GM21529 (cell line): Measurements from ENCODE around the gene DBNDD2.

Source experiments
- ATAC-seq: cut with Tn5 transposase; IDR thresholded peaks from one replicate; pipeline ENCODE4 v1.9.1; 2021; ENCODE audit not compliant: unreplicated experiment

DBNDD2 gene

DNA sequence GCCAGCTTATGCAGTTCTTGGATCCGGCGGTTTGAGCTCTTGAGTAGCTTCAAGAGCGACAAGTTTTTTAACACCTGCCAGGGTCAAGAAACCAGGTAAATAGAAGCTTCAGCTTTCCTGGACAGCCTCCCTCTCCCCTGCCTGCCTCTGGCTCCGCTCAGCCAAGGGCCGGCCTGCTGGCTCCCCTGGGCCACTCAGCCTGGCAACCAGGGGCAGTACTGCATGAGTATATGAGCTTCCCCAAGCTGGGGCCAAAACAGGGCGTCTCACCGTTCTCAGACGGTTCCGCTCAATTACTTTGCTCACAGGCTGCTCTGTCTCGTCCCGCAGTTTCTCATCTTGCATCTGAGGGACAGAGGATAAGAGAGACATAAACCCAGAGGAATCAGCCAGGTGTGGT, 30.8 kb upstream of the DBNDD2 start:
- no peak for ATAC-seq

DNA sequence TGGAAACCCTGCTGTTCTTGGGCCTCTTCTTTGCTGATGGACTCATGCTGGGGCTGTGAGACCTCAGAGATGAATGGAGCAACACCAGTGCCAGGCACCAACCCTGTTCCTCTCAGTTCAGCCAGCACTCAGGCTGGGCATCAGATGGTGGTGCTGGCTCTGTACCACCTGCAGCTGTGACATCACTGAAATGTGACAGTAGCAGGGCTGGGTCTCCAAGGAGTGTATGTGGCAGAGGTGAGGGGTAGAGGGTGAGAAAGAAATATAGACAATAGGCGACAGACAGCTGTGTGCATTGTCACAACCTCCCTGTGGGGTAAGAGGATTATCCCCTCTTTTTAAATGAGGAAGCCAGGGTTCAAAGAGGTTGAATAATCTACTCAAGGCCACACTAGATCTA, 29.9 kb upstream of the DBNDD2 start, which contains the start of gene TP53TG5:
TP53TG5 (minus strand) TSS at position 135 of the 400 bp plus-strand sequence; CDS start at position 46, 89 bp downstream.
- ATAC-seq: no peak

DNA sequence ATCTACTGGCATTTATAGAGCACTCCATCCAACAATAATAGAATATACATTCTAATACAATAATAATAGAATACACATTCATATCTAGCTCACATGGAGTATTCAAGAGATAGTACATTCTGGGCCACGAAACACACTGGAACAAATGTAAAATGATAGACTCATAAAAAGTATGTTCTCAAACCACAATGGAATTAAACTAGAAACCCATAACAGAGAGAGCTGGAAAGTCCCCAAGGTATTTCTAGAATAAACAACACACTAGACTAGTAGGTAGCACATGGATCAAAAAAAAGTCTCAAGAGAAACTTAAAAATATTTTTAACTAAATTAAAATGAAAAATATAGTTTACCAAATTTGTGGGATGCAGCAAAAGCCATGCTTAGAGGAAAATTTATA, 20.8 kb upstream of the DBNDD2 start:
- no peak for ATAC-seq

DNA sequence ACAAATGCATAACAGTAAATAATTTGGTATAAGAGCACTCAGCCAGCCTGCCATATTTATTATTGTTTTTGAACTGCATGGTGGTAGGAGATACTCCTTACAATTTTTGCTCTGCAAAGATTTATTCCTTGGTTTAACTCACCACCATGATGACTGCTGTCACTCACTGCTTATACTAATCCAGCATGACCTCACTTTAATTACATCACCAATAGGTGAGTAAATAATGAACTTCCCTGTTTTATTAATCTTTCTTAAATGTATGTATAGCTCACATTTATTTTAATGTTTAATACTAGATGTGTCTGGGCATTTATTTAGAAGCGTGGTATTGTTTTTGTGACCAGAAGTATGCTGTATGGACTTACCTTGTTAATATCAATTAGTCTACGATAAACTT, 17.2 kb upstream of the DBNDD2 start:
- ATAC-seq: no peak

DNA sequence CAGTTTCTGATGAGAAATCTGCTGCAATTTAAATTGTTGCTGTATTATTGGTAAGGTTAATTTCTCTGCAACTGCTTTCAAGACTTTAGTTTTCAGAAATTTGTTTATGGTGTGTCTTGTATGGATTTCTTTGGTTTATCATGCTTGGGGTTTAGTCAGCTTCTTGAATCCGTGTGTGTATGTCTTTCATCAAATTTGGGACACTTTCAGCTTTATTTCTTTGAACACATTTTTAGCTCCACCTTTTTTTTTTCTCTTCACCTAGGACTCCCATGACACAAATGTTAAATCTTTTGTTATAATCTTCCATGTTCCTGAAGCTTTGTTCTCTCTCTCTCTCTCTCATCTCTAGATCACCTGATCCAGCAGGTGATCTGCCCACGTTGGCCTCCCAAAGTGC, 16.5 kb upstream of the DBNDD2 start:
- no peak for ATAC-seq

DNA sequence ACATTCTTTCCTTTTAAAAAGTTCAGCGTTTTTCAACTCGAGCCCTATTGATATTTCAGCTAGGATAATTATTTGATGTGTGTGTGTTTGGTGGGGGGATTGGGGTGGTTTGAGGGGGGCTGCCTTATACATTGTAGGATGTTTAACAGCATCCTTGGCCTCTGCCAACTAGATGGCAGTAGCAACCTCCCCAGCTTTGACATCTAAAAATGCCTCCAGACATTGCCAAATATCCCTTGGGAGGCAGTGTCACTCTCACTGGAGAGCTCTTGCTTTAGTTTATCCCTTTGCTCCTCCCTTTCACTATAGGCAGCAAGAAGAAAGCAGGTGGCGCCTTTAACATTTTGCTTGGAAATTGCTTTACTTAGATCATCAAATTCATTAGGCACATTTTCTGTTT, 15.4 kb upstream of the DBNDD2 start:
- no peak for ATAC-seq

DNA sequence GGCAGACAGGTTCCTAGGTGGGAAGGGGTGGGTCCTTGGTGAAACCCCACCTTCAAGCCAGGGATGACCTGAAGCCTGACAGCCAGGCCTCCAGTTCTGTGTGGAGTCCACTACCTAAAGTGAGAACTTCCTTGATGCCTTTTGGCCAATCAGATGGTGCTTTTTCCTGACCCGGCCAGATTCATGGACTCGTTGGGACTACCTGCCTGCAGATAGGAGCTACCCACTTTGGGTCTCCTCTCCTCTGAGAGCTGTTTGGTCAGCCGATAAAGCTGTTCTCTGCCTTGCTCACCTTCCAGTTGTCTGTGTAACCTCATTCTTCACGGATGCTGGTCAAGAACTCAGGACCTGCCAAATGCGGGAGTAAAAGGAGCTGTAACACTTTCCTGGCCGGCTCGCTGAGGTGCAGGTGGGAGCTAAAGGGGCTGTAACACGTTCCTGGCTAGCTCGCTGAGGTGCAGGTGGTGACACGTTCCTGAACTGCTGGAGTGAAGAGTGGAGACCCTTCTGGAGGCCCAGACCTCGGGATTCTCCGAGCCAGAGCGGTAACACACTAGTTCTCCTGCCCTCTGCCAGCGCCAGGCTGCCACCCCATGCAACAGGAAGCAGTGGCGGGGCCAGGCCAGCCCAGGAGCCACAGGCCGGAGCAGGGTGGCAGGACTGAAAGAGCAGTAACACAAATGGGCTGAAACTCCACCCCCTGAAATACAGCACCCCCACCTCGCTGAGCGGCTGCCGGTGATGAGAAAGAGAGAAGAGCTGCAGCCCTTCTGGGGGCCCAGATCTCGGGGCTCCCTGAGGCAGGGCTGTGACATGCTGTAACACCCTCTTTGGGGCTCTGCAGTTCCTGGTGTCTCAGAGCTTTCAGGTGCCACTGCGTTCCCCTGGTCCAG, 13.6 kb upstream of the DBNDD2 start:
- ATAC-seq: no peak

DNA sequence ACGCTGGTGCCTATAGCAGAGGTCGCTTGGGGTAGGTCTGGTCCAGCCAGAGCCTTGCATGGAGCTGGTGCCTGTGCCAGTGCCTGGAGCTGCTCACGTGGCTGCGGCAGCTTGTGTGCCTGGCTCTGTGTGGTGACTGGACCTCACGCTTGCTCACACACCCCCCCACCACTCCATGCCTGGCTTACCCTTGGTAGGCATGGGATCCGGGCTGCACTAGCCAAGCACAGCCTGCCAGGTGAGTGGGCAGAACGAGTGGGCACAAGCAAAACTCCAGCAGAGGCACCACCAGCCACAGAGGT, 13.0 kb upstream of the DBNDD2 start:
- no peak for ATAC-seq

DNA sequence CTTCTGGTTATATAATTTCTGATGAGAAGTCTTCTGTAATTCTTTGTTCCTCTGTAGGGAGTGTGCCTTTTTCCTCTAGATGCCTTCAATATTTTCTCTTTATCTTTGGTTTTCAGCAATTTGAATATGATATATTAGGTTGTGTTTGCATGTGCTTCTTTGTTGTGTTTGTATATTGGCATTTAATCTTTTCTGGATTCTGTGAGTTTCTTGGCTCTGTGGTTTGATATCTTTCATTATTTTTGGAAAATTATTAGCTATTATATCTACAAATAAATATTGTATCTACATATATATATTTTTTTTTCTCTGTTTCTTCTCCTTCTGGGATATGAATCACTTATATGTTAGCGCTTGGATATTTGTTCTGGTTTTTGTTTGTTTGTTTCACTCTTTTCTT, 9.1 kb upstream of the DBNDD2 start:
- no peak for ATAC-seq

DNA sequence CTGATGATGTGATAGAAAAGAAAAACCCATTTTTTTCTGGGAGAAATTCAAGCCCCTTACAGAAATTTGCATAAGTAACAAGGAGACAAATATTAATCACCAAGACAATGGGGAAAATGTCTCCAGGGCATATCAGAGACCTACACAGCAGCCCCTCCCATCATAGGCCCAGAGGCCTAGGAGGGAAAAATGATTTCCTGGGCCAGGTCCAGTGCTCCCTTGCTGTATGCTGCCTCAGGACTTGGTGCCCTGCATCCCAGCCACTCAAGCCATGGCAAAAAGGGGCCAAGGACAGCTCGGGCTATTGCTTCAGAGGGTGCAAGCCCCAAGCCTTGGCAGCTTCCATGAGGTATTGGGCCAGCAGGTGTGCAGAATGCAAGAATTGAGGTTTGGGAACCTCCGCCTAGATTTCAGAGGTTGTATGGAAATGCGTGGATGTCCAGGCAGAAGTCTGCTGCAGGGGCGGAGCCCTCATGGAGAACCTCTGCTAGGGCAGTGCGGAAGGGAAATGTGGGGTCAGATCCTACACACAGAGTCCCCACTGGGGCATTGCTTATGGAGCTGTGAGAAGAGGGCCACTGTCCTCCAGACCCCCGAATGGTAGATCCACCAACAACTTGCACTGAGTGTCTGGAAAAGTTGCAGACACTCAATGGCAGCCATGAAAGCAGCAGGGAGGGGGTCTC, 7.6 kb upstream of the DBNDD2 start:
- no peak for ATAC-seq

DNA sequence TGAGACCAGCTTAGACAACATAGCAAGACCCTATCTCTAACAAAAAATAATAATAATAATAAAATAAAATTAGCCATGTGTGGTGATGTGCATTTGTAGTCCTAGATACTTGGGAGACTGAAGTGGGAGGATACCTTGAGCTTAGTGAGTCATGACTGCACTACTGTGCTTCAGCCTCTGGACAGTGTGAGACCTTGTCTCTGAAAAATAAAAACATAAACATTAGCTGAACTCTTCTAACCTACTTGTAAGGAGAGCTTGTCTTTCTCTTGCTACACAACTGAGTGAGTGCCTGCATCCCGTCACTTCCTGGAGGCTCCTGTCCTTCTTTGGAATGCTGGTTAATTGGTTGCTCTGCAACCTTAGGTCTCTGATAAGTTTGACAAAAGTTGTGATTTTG, 5.1 kb upstream of the DBNDD2 start:
- no peak for ATAC-seq

DNA sequence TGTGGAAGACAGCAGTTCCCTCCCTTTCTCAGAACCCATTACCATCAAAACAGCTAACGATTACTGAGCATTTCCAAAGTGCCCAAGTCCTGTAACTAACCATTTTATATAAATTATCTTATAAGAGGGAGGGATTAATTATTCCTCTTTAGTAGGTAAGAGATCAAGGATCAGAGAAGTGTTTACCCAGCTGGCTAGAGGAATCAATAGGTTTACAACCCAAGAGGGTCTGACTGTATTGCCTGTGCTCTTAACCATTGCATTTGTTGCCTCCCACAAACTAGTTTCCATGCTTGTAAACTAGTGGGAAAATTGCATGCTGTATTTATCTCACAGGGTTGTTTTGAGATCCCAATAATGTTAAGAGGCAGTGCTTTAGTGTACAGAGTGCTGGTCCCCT, 3.7 kb upstream of the DBNDD2 start:
- no peak for ATAC-seq

DNA sequence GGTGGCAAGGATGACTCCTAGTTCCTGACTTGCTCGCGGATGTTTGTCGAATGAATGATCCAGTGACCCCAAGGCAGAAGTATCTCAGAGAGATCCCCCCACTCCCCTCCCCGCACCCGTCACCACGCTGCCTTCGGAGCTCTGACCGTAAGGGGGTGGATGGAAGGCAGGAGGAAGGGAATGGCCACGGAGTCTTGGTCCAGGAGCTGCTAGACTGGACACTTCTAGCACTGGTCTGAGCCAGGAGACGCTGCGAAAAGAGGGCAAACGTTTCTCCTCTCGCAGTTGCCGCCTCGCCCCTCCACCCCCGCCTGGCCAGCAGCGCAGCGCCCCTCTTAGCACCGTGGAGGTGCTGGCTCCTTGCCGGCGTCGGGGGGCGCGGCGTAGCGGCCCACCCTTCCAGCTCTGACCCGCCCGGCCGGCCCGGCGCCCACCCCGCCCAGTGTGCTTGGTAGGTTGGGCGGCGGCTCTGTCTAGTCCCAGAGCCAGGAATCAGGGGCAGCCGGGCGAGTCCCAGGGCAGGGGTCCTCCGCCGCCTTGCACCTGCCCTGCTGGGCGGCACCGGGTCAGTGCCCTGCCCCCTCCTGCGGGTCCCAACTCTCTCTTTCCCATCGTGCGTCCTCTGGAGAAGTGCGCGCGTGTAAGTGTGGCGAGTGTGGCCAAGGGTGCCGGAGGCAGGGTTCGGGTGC, 2.4 kb upstream of the DBNDD2 start:
- ATAC-seq: no peak

DNA sequence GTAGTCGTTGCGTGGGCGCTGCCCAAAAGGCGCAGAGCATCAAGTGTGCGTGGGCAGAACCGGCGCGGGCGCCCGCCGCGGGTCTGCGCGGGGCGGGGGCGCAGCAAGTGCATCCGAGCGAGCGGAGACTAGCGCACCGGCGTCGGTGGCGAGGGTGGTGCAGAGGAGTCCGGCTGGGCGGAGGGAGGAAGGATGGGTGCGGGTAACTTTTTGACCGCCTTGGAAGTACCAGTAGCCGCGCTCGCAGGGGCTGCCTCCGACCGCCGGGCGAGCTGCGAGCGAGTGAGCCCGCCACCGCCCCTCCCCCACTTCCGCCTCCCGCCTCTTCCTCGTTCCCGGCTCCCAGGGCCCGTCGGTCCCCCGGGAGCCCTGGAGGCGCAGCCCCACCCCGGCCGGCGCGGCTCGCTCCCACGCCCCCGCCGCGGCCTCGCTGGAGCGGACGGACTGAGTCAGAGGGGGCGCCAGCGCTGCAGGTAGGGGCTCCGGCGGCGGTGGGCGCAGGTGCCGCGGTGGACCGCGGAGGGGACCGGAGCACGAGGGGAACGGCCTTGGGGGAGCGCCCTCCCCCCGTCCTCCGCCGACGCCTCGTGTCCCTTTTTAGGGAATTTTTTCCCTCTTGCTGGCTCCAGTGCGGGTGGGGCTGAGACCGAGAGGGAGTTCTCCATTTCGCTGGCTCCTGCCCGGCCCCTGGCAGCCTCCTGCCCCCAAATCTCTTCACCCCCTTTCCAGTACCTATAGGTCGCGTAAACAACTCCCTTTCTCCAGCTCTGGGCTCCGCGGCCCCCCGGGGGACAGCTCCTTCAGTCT, 1.6 kb upstream of the DBNDD2 start:
- ATAC-seq: no peak

DNA sequence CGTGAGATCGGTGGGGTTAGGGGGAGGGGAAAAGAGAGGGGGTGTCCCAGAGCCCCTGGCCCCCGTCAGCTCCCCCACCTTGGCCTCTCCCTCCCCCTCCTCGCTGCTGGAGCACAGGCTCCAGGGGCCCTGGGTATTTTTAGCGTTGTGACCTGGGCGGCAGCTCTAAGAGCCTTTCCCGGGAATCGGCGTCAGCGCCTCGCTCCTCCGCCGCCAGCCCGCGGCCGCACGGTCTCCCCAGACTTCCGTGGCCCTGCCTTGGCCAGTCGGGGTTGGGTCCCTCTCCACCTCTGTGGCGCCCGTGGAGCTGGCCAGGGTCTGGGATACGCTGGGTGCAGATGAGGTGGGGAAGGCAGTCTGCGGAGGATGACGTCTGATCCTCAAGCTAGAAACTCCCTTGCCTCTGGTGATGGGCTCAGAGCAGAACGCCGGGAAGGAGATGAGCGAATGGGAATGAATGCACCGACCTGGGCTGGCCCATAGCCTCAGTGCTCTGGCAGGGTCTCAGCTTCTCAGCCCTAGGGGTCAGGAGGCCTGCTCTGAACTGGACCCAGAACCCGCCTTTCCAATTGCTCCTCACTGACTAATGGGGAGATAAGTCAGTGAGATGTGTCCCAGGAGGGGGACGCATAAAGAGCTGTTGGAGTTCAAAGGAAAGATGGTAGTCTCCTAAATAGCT, 883 bp upstream of the DBNDD2 start:
- ATAC-seq: no peak

DNA sequence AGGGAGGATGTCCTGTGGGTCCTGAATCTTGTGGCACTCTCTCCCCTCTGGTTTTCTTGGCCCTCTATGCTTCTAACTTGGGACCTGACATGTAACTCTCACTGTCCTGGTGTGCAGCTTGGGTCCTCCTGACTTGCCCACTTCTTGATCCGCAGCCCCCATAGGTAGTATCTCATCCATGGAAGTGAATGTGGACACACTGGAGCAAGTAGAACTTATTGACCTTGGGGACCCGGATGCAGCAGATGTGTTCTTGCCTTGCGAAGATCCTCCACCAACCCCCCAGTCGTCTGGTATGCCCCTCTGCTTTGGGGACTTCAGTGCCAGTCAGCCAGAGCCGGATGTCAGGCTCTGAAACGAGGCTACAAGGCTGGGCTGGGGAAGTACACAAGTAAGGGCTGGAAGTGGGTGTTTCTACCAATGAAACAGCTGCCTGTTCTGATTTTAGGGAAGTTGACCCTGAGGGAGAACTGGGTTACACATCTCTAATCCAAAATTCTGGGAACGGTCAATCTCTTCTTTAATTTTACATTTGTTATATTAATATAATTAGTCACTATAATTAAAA, 641 bp downstream of the DBNDD2 start:
- no peak for ATAC-seq

DNA sequence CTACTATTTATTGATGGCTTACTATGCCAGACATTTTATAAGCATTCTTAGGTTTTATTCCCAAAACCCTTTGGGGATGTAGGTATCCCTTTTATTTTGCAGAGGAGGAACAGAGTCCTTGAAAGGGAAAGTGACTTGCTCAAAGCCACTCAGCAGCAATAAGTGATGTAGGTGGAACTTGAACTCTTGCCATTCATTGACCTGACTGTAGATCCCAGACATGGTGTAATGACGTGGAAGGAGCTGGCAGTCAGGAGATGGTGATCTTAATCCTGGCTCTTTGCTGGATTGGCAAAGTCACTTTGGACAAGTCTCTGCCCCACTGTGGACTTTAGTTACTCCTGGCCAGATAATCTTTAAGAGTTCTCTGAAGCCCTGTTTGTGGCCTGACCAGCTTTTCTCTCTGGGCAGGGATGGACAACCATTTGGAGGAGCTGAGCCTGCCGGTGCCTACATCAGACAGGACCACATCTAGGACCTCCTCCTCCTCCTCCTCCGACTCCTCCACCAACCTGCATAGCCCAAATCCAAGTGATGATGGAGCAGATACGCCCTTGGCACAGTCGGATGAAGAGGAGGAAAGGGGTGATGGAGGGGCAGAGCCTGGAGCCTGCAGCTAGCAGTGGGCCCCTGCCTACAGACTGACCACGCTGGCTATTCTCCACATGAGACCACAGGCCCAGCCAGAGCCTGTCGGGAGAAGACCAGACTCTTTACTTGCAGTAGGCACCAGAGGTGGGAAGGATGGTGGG, 1.6 kb downstream of the DBNDD2 start:
- ATAC-seq: no peak

DNA sequence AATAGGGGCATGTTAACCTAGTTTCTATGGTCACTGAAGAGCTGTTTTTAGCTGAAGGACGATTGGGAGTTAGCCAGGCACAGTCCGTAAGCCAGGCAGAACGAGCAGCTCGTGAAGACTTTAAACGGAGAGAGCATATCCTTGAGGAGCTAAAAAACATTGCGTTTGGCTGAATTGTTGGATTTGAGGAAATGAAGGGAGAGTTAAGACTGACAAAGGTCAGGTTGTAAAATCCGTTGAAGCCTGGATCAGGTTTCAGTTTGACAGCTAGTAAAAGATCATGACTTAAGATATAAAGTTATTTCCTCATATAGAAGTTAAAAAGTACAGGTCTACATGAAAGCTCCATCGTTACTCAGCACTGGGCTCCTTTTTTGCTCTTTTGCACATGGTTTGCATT, 2.8 kb downstream of the DBNDD2 start:
- no peak for ATAC-seq

DNA sequence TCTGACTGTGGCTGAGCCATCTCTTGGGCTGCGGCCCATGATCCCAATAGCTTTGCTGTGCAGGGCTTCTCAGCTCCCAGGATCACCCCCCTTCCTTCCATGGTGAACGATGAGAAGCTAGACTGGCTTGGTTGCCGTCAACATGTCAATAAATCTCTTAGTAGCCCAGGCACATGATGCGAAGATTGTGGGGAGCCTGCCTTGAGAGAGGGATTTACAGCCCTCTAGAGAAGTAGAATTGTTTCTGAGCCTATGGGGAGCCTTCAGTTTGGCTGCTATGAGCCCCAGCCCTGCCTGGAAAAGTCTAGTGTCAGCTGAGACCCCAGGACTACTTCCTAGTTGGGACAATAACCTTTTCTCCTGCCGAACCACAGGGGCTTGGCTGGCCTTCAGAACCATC, 4.6 kb downstream of the DBNDD2 start:
- ATAC-seq: no peak

DNA sequence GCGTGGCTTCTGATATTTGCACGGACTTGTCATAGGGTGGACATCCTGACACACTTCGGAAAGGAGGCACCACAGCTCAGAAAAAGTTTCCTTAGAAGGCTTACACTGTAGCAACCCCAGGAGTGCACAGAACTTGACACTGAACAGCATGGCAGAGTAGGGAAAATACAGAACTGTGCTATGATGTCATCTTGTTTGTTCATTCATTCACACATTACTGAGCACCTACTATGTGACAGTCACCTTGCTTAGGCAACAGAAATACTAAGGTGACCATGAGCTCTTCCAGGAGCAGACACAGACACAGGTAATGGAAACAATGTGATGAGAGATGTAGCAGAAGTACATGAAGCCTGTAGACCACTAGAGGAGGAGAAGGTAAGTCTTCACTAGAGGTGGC, 5.4 kb downstream of the DBNDD2 start:
- ATAC-seq: no peak
